Muscle of leg (tissue), 11 donors: ENCODE data around the gene PRSS56. TPM values are rescaled to one million over a fixed set of nuclear protein-coding genes. Genes with fewer than 3 reads are reported as not detected.

ENCODE experiments used
- DNase-seq: peaks from one replicate; pipeline ENCODE4 v3.0.0; 2013
- H3K27ac ChIP-seq: one replicate; pipeline ENCODE4 v1.5.1; 2013; ENCODE audit warnings: mild to moderate bottlenecking, low read length, control low read depth
- H3K27me3 ChIP-seq: one replicate; pipeline ENCODE4 v1.6.1; 2013; ENCODE audit warnings: low read length; ENCODE audit not compliant: control insufficient read depth, insufficient read depth
- H3K36me3 ChIP-seq: one replicate; pipeline ENCODE4 v1.6.1; 2013; ENCODE audit warnings: low read length; ENCODE audit not compliant: control insufficient read depth, insufficient read depth
- H3K4me1 ChIP-seq: one replicate; pipeline ENCODE4 v1.6.1; 2013; ENCODE audit warnings: low read length; ENCODE audit not compliant: control insufficient read depth, insufficient read depth
- H3K4me3 ChIP-seq: one replicate; pipeline ENCODE4 v1.5.1; 2013; ENCODE audit warnings: low read length, control low read depth
- H3K9me3 ChIP-seq: replicated peaks from 2 replicates; pipeline ENCODE4 v1.6.1; 2013; ENCODE audit warnings: low read depth, low read length; ENCODE audit not compliant: control insufficient read depth
- WGBS: methylation state at CpG from one replicate; pipeline ENCODE4 v1.1.5; 2013; ENCODE audit warnings: missing lambda C conversion rate; ENCODE audit not compliant: insufficient coverage; 5-methylcytosine and 5-hydroxymethylcytosine counted together
- polyA plus RNA-seq, 8 donors: library from polyadenylated mRNA; unstranded; fragments of 120-200 nt; gene quantifications; one replicate each; pipeline versions ENCODE4 v1.2.1 to v1.2.3, GENCODE V29; 2013; ENCODE audit warnings: inconsistent platforms in 1 of 8, low replicate concordance in 1 of 8; ENCODE audit not compliant: insufficient read length in 8 of 8, insufficient read depth in 1 of 8
- total RNA-seq: library from RNA; stranded (reverse); fragments of 120-200 nt; gene quantifications from one replicate; pipeline ENCODE4 v1.2.4, GENCODE V29; 2013

The PRSS56 gene
- total and polyA plus RNA-seq, 9 donors = 1.7 to 2.6 (median 2.1) TPM

DNA sequence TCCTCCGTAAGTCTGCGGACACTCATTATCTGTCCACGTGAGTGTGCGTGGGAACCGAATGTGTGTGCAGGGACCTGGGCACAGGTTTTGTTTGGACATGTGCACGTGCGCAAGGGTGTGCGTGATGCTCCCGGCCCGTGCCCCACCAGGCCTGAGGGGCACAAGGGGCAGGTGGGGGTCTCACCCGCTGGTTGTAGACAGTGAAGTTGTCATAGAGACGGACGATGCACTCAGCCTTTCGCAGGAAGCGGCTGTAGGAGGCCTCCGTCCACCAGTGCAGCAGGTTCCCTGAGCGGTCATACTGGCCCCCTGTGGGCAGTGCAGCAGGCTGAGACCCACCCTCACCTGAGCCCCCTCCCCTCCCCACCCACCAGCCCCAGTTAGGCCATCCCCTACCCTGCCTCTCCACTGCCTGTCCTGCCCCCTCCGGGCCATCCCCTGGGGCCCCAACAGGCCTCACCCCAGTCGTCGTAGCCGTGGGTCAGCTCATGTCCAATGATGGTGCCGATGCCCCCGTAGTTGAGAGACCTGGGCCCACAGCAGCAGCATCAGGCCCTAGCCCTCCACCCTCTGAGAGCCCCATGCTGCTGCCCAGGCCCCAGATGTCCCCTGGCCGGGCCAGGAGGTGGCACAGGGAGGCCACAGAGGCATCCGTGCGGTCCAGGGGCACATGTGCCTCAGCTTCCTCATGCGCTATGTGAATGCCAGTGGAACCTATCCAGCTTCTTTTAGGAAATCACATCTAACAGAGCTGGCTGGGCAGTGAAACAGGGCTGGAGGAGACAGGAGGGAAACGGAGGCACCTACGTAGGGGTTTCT, 38.7 kb upstream of the PRSS56 start:
- 79% methylated on average over 22 of the region's 29 CpGs for WGBS
- no peak overlapping the region for H3K27ac ChIP-seq
- H3K36me3 ChIP-seq = no peaks in the 10 kb centered on the region
- peaks cover 7% of the 10 kb centered on the region for H3K4me1 ChIP-seq
- no peak overlapping the region for H3K4me3 ChIP-seq
- no peak for DNase-seq
- H3K9me3 ChIP-seq = no peaks in the 10 kb centered on the region
- H3K27me3 ChIP-seq = peaks cover 64% of the 10 kb centered on the region

- H3K9me3 ChIP-seq = no peaks in the 10 kb centered on the region
- H3K4me1 ChIP-seq = peaks cover 14% of the 10 kb centered on the region
- H3K27me3 ChIP-seq = peaks cover 70% of the 10 kb centered on the region
- no peak overlapping the region for H3K4me3 ChIP-seq
- no peaks in the 10 kb centered on the region for H3K36me3 ChIP-seq
- WGBS = 86% methylated on average over 17 of the region's 31 CpGs
- H3K27ac ChIP-seq = no peak overlapping the region
- no peak for DNase-seq
Observed at GRCh38 chr2:232482301-232483238, 37.6 kb upstream of the PRSS56 start.

DNA sequence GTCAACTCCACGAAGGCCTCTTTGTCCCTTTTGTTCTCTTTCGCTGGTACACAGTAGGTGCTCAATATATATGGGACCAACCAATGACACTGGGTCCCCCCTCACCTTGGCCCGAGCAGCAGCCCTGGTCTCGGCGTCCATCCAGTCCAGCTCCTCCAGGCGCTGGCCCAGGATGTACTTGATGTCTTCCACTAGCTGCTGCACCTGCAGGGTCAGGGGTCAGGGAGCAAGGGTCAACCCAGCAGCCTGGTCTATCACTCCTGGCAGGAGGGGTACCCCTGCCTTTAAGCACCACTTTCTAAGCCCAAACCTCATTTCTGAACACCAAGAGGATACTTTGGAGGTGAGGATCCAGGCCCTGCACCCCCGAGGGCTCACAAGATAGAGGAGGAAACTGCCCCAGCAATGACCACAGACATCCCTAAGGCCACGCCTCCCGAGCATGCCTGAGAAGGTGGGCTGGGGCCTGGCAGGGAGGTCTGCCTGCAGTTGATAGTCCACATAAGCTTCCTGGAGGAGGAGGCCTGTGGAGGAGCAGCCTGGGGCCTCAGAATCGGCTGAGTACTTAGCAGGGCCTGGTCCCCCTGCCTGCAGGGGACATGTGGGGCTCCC, 36.8 kb upstream of the PRSS56 start:
- peaks cover 77% of the 10 kb centered on the region for H3K27me3 ChIP-seq
- 86% methylated on average over 7 of the region's 10 CpGs for WGBS
- no peaks in the 10 kb centered on the region for H3K36me3 ChIP-seq
- H3K4me1 ChIP-seq = peaks cover 14% of the 10 kb centered on the region
- DNase-seq = no peak
- no peaks in the 10 kb centered on the region for H3K9me3 ChIP-seq
- H3K27ac ChIP-seq = no peak overlapping the region
- no peak overlapping the region for H3K4me3 ChIP-seq

DNA sequence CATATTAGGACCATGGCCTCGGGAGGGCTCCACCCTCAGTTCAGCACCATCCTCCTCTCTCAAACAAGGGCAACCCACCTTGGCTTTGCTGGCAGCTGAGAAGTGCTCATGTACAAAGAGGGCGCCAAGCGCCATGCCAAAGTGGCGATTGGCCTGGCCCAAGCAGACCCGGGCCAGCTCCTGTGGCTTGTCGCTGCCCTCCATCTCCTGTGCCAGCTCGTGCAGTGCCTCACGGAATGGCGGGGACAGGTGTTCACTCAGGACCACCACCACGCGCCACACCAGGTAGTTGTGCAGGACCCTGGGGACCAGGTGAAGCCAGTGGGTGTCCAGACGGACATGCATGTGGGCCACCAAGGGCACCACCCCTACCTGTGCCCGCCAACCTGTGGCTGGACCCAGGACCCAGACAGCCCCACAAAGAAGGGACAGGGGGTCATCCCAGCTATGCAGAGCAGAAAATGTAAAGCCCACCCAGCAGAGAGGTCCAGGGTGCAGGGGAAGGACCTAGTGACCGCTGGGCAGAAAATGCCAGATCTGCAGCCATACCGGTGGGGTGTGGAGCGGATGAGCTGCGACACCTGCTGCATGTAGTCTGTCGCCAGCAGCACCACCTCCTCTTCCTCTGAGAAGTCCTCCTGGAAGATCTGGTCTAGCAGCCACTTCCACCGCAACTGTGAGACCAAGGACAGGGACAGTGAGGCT, 36.1 kb upstream of the PRSS56 start:
- Histone ChIP-seq H3K9me3 (no peaks in the 10 kb centered on the region), H3K27ac (no peak overlapping the region), H3K27me3 (peaks cover 78% of the 10 kb centered on the region), H3K4me3 (no peak overlapping the region), H3K36me3 (no peaks in the 10 kb centered on the region), H3K4me1 (peaks cover 14% of the 10 kb centered on the region)
- WGBS = 92% methylated on average over 18 of the region's 19 CpGs
- no peak for DNase-seq

- Histone ChIP-seq H3K27ac (no peak overlapping the region), H3K36me3 (no peaks in the 10 kb centered on the region), H3K27me3 (peaks cover 83% of the 10 kb centered on the region), H3K4me1 (peaks cover 14% of the 10 kb centered on the region), H3K4me3 (no peak overlapping the region), H3K9me3 (no peaks in the 10 kb centered on the region)
- DNase-seq = no peak
- 71% methylated on average over 10 of the region's 12 CpGs for WGBS
Observed at GRCh38 chr2:232484628-232485347, 35.4 kb upstream of the PRSS56 start.

DNA sequence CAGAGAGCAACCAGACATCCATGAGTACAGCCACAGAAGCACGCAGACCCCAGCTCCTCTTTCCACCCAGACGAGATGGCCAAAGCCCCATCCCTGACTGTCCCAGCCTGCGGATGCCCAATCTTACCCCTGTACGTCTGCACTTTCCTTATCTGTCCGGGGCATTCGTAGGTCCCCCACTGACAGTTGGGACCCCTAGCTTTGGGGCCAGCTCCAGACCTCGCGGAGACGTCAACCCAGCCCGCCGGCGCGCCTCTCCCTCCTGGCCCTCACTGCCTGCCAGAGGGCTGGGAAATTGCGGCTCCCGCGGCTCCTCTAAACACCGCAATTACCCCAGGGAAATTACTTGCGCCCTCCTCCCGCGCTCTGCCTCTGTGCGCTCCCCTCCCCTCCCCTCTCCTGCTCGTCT, 34.8 kb upstream of the PRSS56 start:
- no peaks in the 10 kb centered on the region for H3K9me3 ChIP-seq
- H3K27me3 ChIP-seq = peaks cover 89% of the 10 kb centered on the region
- DNase-seq = no peak
- peaks cover 14% of the 10 kb centered on the region for H3K4me1 ChIP-seq
- 6% methylated on average over 22 of the region's 22 CpGs for WGBS
- H3K27ac ChIP-seq = no peak overlapping the region
- no peak overlapping the region for H3K4me3 ChIP-seq
- H3K36me3 ChIP-seq = no peaks in the 10 kb centered on the region

DNA sequence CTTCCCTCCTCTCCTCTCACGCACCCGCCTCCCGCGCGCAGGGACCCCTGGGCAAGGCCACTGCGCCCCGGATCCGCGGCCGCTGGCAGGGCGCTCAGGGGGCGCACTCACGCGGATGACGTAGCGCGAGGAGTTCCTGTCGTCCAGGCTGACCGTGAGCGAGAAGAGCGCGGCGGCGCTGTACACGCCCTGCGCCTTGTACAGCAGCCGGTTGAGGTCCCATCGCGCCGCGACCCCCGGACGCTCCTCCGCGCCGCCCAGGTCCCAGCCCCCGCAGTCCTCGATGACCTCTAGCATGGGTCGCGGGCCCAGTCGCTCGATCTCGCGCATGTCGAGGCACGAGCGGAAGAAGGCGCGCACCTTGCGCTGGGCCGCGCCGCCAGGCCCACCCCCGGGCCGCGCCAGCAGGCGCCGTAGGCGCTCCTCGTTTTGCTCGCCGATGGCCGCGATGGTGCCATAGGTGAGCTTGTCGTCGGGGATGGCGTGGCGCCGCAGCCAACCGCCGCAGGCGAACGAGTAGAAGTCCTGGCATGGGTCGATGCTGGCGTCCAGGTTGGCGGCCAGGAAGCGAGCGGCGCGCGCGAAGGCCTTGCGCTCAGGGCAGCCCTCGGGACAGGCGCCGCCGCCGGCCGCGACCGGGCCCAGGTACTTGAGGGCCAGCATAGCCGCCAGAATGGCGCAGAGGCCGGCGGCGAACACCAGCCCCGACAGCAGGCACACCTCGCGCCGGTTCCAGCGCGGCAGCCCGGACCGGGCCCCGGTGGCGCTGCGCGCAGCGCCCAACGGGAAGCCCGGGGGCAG, 34.2 kb upstream of the PRSS56 start:
- Histone ChIP-seq H3K4me3 (no peak overlapping the region), H3K9me3 (no peaks in the 10 kb centered on the region), H3K27me3 (peaks cover 85% of the 10 kb centered on the region), H3K27ac (no peak overlapping the region), H3K36me3 (no peaks in the 10 kb centered on the region), H3K4me1 (peaks cover 14% of the 10 kb centered on the region)
- no peak for DNase-seq
- WGBS = under 1% methylated on average over 111 of the region's 111 CpGs

GRCh38 chr2:232486558-232487384, 33.4 kb upstream of the PRSS56 start:
- Histone ChIP-seq H3K4me3 (no peak overlapping the region), H3K4me1 (peaks cover 14% of the 10 kb centered on the region), H3K36me3 (no peaks in the 10 kb centered on the region), H3K27me3 (peaks cover 81% of the 10 kb centered on the region), H3K9me3 (no peaks in the 10 kb centered on the region), H3K27ac (no peak overlapping the region)
- no peak for DNase-seq
- under 1% methylated on average over 65 of the region's 74 CpGs for WGBS
